ENCODE results near the gene RBFOX2.

The RBFOX2 gene

GRCh38 chr22:35781898-35782297, 246.7 kb downstream of the RBFOX2 start:
- H3K4me3 ChIP-seq (ENCODE audit: low read depth, low read length), result no peak overlapping the region
- DNase-seq (ENCODE audit: low read depth), result no peak
- no peak for TF ChIP-seq CTCF (IDR thresholded peaks at IDR 0.05; ENCODE audit: insufficient read depth, low read depth, low read length, missing control alignments)

GRCh38 chr22:35777335-35777975, 251.2 kb downstream of the RBFOX2 start:
- no peak for TF ChIP-seq CTCF (IDR thresholded peaks at IDR 0.05; ENCODE audit: insufficient read depth, low read depth, low read length, missing control alignments)
- H3K4me3 ChIP-seq (ENCODE audit: low read depth, low read length), result no peak overlapping the region
- no peak for DNase-seq (ENCODE audit: low read depth)

- DNase-seq (ENCODE audit: low read depth), result no peak
- no peak for TF ChIP-seq CTCF (IDR thresholded peaks at IDR 0.05; ENCODE audit: insufficient read depth, low read depth, low read length, missing control alignments)
These were observed 253.3 kb downstream of the RBFOX2 start for GRCh38 chr22:35775339-35775738.

GRCh38 chr22:35769974-35770373, 258.6 kb downstream of the RBFOX2 start:
- DNase-seq (ENCODE audit: low read depth), result no peak

More at GRCh38 chr22:35775339-35775738, 253.3 kb downstream of the RBFOX2 start:
- no peak overlapping the region for H3K4me3 ChIP-seq (ENCODE audit: low read depth, low read length)

GRCh38 chr22:35766654-35767580, 261.7 kb downstream of the RBFOX2 start:
- DNase-seq (ENCODE audit: low read depth), result no peak
- TF ChIP-seq CTCF (IDR thresholded peaks at IDR 0.05; ENCODE audit: insufficient read depth, low read depth, low read length, missing control alignments), result no peak
- no peak overlapping the region for H3K4me3 ChIP-seq (ENCODE audit: low read depth, low read length)

More at GRCh38 chr22:35769974-35770373, 258.6 kb downstream of the RBFOX2 start:
- TF ChIP-seq CTCF (IDR thresholded peaks at IDR 0.05; ENCODE audit: insufficient read depth, low read depth, low read length, missing control alignments), result no peak
- no peak overlapping the region for H3K4me3 ChIP-seq (ENCODE audit: low read depth, low read length)

- H3K4me3 ChIP-seq (ENCODE audit: low read depth, low read length), result no peak overlapping the region
- peak; percentile 21 for DNase-seq (ENCODE audit: low read depth)
- peak; percentile 19 for TF ChIP-seq CTCF (IDR thresholded peaks at IDR 0.05; ENCODE audit: insufficient read depth, low read depth, low read length, missing control alignments)
These were observed 267.6 kb downstream of the RBFOX2 start for GRCh38 chr22:35761037-35761436.
